Mucosa of descending colon (tissue), 3 donors: ENCODE data around the gene EVI5. TPM values are rescaled to one million over a fixed set of nuclear protein-coding genes. Genes with fewer than 3 reads are reported as not detected.

Experiments used
- ATAC-seq: fragments of 200-7000 bp; cut with Tn5 transposase; one replicate; pipeline ENCODE4 v1.9.1; 2020; ENCODE audit warnings: mild to moderate bottlenecking, moderate library complexity
- DNase-seq, 3 donors: peaks; one replicate each; pipeline ENCODE4 v3.0.0-alpha.2; 2020
- H3K36me3 ChIP-seq: fragments of 200-600 bp; one replicate; pipeline ENCODE4 v1.8.0; 2021; ENCODE audit warnings: low read depth, mild to moderate bottlenecking
- H3K4me1 ChIP-seq: fragments of 200-600 bp; one replicate; pipeline ENCODE4 v1.8.0; 2021; ENCODE audit warnings: low read depth, mild to moderate bottlenecking
- H3K4me3 ChIP-seq: fragments of 200-600 bp; one replicate; pipeline ENCODE4 v1.8.0; 2021; ENCODE audit warnings: mild to moderate bottlenecking
- H3K9me3 ChIP-seq: fragments of 200-600 bp; one replicate; pipeline ENCODE4 v1.8.0; 2021; ENCODE audit warnings: mild to moderate bottlenecking
- intact Hi-C, 2 donors: fragments of 100-400 bp; cut with DNase I in 1 of 2; cut with micrococcal nuclease in 1 of 2; formaldehyde crosslinking; loops; one replicate each; pipeline versions ENCODE4 v1.11.0 to v1.11.1; 2022; cut with DNase I, micrococcal nuclease
- long read RNA-seq, 2 donors: library from polyadenylated mRNA; unstranded; transcript quantifications; one replicate each; pipeline ENCODE4 v2.0.0, GENCODE V29; 2019 to 2021
- total RNA-seq, 3 donors: library from RNA; stranded (reverse); fragmentation: NEBNext Ultra II Directional in 2 of 3; extraction: Animal tissue kit (Norgen Biotek cat#: 25700) in 2 of 3; gene quantifications; one replicate each; pipeline versions ENCODE4 v1.2.1 to v1.2.4, GENCODE V29; 2021 to 2023
- TF ChIP-seq, protein P1 (sequence below): fragments of 200-600 bp; IDR thresholded peaks from one replicate; pipeline ENCODE4 v1.8.0; 2022; ENCODE audit warnings: antibody characterized with exemption, mild to moderate bottlenecking
- donor health status: DM: no; HTN: no; CAD: no; lungs with moderate emphysema.
- donor health status: DM: no; HTN: no; CAD: no.
- donor health status: DM: no; HTN: yes; CAD: no.

The EVI5 gene
- total RNA-seq: 10 to 100 TPM; 32.3 to 52.4 (median 33.5) TPM
- long read RNA-seq, donor 1, partial matches to known transcripts: 2 of 12 reads
- long read RNA-seq, donor 1, other reads (novel, unspliced or antisense): 10 of 12 reads
- long read RNA-seq, donor 2, partial matches to known transcripts: 9 of 18 reads
- long read RNA-seq, donor 2, other reads (novel, unspliced or antisense): 9 of 18 reads

GRCh38 chr1:92784639-92785500, at the start of gene EVI5:
EVI5 (minus strand) TSS chr1:92785108; CDS start chr1:92736546, 48,562 bp downstream.
- TF ChIP-seq, protein P1, sequence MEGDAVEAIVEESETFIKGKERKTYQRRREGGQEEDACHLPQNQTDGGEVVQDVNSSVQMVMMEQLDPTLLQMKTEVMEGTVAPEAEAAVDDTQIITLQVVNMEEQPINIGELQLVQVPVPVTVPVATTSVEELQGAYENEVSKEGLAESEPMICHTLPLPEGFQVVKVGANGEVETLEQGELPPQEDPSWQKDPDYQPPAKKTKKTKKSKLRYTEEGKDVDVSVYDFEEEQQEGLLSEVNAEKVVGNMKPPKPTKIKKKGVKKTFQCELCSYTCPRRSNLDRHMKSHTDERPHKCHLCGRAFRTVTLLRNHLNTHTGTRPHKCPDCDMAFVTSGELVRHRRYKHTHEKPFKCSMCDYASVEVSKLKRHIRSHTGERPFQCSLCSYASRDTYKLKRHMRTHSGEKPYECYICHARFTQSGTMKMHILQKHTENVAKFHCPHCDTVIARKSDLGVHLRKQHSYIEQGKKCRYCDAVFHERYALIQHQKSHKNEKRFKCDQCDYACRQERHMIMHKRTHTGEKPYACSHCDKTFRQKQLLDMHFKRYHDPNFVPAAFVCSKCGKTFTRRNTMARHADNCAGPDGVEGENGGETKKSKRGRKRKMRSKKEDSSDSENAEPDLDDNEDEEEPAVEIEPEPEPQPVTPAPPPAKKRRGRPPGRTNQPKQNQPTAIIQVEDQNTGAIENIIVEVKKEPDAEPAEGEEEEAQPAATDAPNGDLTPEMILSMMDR: peak; percentile 11
- intact Hi-C loops: no loop called here
- Histone ChIP-seq H3K4me1 (peaks cover 11% of the 10 kb centered on the region), H3K9me3 (no peaks in the 10 kb centered on the region), H3K36me3 (no peaks in the 10 kb centered on the region), H3K4me3 (peak within 1 kb of the TSS; percentile 75)
- DNase-seq (peak; percentile 93 to 96 (median 96)), ATAC-seq (peak; percentile 96)

GRCh38 chr1:92834617-92835016, 49.7 kb upstream of the EVI5 start:
- H3K36me3 ChIP-seq: no peaks in the 10 kb centered on the region
- H3K4me1 ChIP-seq: peaks cover 24% of the 10 kb centered on the region
- TF ChIP-seq, protein P1: no peak
- no peak for ATAC-seq
- intact Hi-C loops: no loop called here
- DNase-seq: no peak
- no peak overlapping the region for H3K4me3 ChIP-seq
- H3K9me3 ChIP-seq: no peaks in the 10 kb centered on the region

- H3K4me1 ChIP-seq: peaks cover 24% of the 10 kb centered on the region
- H3K36me3 ChIP-seq: no peaks in the 10 kb centered on the region
- TF ChIP-seq, protein P1: no peak
- H3K4me3 ChIP-seq: no peak overlapping the region
- no peak for ATAC-seq
- no peaks in the 10 kb centered on the region for H3K9me3 ChIP-seq
- intact Hi-C loops: no loop called here
- no peak for DNase-seq
Observed at GRCh38 chr1:92833840-92834239, 48.9 kb upstream of the EVI5 start.

- TF ChIP-seq, protein P1: no peak
- ATAC-seq: peak; percentile 6
- intact Hi-C loops: no loop called here
- no peak for DNase-seq
- H3K36me3 ChIP-seq: no peaks in the 10 kb centered on the region
- H3K9me3 ChIP-seq: no peaks in the 10 kb centered on the region
- H3K4me1 ChIP-seq: peaks cover 24% of the 10 kb centered on the region
- peak overlapping the region; percentile 94 for H3K4me3 ChIP-seq
Observed at GRCh38 chr1:92832537-92833114, 47.7 kb upstream of the EVI5 start.

- Histone ChIP-seq H3K36me3 (no peaks in the 10 kb centered on the region), H3K9me3 (no peaks in the 10 kb centered on the region), H3K4me1 (peaks cover 24% of the 10 kb centered on the region), H3K4me3 (peak within 1 kb of the TSS; percentile 94)
- peak; percentile 99 for ATAC-seq
- intact Hi-C loops: no loop called here
- peak; percentile 98 for DNase-seq
- TF ChIP-seq, protein P1: peak; percentile 97
Observed at GRCh38 chr1:92831762-92832536, 47.0 kb upstream of the EVI5 start, which contains the start of gene RPL5. RPL5 (plus strand) TSS chr1:92832040; CDS start chr1:92832115, 75 bp downstream.
